ENCODE data around the gene BCLAF1. TPM values are rescaled to one million over a fixed set of nuclear protein-coding genes. Genes with fewer than 3 reads are reported as not detected.

The BCLAF1 gene
- total and polyA plus RNA-seq, 9 of the 15 experiments (the other 6 are each of a cell fraction or from before 2014, with no cell fraction given): 65.4 to 286 (median 165) TPM

- TF ChIP-seq FOXA3 (CRISPR knock-in tag; conservative IDR thresholded peaks at IDR 0.05 in 1 of 2, IDR thresholded peaks at IDR 0.05 in 1 of 2): no peak; a peak in 1 of 4 replicates
- TF ChIP-seq CLOCK (CRISPR knock-in tag; IDR thresholded peaks at IDR 0.05; ENCODE audit: borderline replicate concordance): no peak
- TF ChIP-seq, protein P1, sequence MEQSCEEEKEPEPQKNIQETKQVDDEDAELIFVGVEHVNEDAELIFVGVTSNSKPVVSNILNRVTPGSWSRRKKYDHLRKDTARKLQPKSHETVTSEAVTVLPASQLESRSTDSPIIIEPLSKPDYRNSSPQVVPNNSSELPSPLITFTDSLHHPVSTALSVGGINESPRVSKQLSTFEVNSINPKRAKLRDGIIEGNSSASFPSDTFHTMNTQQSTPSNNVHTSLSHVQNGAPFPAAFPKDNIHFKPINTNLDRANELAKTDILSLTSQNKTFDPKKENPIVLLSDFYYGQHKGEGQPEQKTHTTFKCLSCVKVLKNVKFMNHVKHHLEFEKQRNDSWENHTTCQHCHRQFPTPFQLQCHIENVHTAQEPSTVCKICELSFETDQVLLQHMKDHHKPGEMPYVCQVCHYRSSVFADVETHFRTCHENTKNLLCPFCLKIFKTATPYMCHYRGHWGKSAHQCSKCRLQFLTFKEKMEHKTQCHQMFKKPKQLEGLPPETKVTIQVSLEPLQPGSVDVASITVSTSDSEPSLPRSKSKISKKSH (CRISPR knock-in tag; IDR thresholded peaks at IDR 0.05): no peak
- peak in 1 of 2 experiments; percentile 8; a peak in 1 of 4 replicates for TF ChIP-seq TEAD1 (CRISPR knock-in tag; IDR thresholded peaks at IDR 0.05)
- TF ChIP-seq TBP (optimal IDR thresholded peaks at IDR 0.05; ENCODE audit: low read depth, low read length): no peak
- TF ChIP-seq FOXK2 (conservative IDR thresholded peaks at IDR 0.05 in 1 of 2, IDR thresholded peaks at IDR 0.05 in 1 of 2; ENCODE audit: low read depth in 2 of 2): no peak
- TF ChIP-seq RBM14 (IDR thresholded peaks at IDR 0.05; ENCODE audit: borderline replicate concordance, insufficient read depth, low read depth, low read length): no peak
- no peak for TF ChIP-seq HEY1 (CRISPR knock-in tag; IDR thresholded peaks at IDR 0.05; ENCODE audit: borderline replicate concordance)
- no peak for TF ChIP-seq COPS2 (conservative IDR thresholded peaks at IDR 0.05)
- TF ChIP-seq TGIF2 (CRISPR knock-in tag; IDR thresholded peaks at IDR 0.05): no peak
- TF ChIP-seq, protein P2, sequence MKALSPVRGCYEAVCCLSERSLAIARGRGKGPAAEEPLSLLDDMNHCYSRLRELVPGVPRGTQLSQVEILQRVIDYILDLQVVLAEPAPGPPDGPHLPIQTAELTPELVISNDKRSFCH (CRISPR knock-in tag; IDR thresholded peaks at IDR 0.05): no peak
- TF ChIP-seq, protein P2 (tag; IDR thresholded peaks at IDR 0.05): no peak
- TF ChIP-seq MBD1 (CRISPR knock-in tag; IDR thresholded peaks at IDR 0.05): no peak
- no peak for TF ChIP-seq ZNF764 (CRISPR knock-in tag; IDR thresholded peaks at IDR 0.05; ENCODE audit: low read depth)
- 0 out of 2 replicates have a peak, but pooled peaks have one; percentile 42 for TF ChIP-seq XRCC5 (IDR thresholded peaks at IDR 0.05; ENCODE audit: low read depth, low read length)
- no peak for TF ChIP-seq SMARCA5 (IDR thresholded peaks at IDR 0.05)
Observed at GRCh38 chr6:136290410-136291010, 864 bp upstream of the BCLAF1 start (continued).
